Measurements from ENCODE around the gene NOP16. TPM values are rescaled to one million over a fixed set of nuclear protein-coding genes. Genes with fewer than 3 reads are reported as not detected.

Gene NOP16
- total and polyA plus RNA-seq, 2 experiments from 2014 or later, result 22.9 to 64.0 TPM

DNA sequence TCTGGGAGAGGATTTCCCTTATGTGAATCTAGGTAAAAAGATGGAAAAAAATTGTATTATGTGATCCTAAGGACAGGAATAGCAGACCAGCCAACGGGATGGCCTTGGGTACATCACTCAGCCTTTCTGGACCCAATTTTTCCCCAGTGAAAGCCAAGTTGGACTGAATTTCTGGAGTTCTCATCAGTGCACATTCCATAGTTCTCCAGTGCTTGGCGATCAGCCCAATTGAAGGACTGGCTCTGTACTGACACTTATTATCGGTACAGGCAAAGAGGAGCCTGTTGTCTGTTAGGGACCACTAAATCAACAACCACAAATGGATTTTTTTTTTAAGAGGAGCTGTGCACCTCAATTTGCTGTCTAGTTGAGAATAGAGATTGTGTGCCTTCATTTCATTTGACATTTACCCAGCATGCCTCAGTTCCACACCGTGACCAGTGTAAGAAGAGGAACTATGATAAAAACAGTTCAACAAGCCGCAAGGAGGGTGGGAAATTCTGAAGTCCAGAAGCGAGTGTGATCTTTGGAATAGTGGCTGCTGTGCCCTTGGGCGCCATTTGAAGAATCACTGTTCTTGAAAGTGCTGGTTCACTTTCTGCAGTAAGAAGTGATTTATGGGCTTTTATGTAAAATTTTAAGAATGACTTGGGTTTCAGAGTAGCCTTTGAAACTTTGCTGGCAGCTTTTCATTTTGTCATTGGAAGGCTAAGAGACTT is 15.1 kb downstream of the NOP16 start:
- no peak overlapping the region for H3K27ac ChIP-seq
- DNase-seq (ENCODE audit: low spot score), result no peak
- 90% methylated on average over 7 of the region's 7 CpGs for WGBS (ENCODE audit: low lambda C conversion rate, missing lambda C conversion rate)

DNA sequence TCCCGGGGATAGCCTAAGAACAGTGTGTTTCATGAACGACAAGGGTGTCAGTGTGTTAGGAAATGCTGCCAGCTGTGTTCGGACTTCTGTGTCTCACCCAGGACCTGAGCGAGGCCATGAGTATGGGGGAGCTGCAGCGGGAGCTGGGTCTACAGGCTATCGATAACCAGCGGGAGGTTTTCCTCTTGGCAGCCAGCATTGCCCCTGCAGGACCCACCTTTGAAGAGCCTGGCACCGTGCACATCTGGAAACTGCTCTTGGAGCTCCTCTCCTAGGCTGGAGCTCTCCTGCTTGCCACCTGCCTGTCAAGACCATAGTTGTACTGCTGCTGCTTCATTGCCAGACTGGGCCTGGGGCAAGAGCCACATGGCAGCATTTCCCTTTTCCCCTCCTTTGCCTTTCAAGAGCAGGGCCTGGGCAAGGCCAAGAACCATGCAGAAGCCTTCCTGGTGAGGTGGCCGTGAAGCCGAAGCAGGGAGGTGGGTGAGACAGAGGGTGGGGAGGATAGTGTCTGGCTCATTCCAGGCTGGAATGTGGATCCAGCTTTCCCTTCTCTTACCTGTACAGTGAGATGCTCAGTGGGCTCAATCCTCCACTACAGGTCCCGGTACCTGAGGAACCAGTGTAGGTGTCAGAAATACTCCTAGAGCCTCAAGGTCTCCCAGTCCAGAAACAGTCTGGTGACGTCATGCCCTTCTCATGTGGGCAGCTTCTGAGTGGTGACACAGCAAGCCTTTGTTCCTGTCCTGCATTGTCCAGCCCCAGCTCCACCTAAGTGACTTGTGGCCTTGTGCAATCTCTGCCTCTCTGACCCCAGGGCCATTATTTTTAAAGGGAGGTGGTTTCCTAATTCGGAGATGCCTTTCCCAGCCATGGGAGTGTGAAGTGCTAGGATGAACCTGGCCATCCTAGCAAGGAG is 16.5 kb downstream of the NOP16 start:
- Histone ChIP-seq H4K20me1 (ENCODE audit: insufficient read depth, poor library complexity, severe bottlenecking) (no peaks in the 10 kb centered on the region), H3K27me3 (no peaks in the 10 kb centered on the region), H3K36me3 (replicated peaks; ENCODE audit: insufficient read depth, low read depth) (no peaks in the 10 kb centered on the region), H3K4me1 (ENCODE audit: insufficient read depth) (no peaks in the 10 kb centered on the region), H2AFZ (no peak overlapping the region), H3K4me2 (no peak overlapping the region), H3K27ac (no peak overlapping the region), H3K9me3 (ENCODE audit: low read depth) (no peaks in the 10 kb centered on the region), H3K9me2 (replicated peaks; ENCODE audit: insufficient read depth) (no peaks in the 10 kb centered on the region), H3K79me2 (peaks cover 4% of the 10 kb centered on the region), H3K4me3 (no peak overlapping the region)
- 93% methylated on average over 13 of the region's 13 CpGs for WGBS (ENCODE audit: low lambda C conversion rate, missing lambda C conversion rate)
- no peak for DNase-seq (ENCODE audit: low spot score)
- TF ChIP-seq EZH2 (IDR thresholded peaks at IDR 0.05; ENCODE audit: borderline replicate concordance), result no peak
- TF ChIP-seq EZH2phosphoT487 (IDR thresholded peaks at IDR 0.05; ENCODE audit: low read depth, severe bottlenecking, unreplicated experiment), result no peak
- TF ChIP-seq, protein P1, sequence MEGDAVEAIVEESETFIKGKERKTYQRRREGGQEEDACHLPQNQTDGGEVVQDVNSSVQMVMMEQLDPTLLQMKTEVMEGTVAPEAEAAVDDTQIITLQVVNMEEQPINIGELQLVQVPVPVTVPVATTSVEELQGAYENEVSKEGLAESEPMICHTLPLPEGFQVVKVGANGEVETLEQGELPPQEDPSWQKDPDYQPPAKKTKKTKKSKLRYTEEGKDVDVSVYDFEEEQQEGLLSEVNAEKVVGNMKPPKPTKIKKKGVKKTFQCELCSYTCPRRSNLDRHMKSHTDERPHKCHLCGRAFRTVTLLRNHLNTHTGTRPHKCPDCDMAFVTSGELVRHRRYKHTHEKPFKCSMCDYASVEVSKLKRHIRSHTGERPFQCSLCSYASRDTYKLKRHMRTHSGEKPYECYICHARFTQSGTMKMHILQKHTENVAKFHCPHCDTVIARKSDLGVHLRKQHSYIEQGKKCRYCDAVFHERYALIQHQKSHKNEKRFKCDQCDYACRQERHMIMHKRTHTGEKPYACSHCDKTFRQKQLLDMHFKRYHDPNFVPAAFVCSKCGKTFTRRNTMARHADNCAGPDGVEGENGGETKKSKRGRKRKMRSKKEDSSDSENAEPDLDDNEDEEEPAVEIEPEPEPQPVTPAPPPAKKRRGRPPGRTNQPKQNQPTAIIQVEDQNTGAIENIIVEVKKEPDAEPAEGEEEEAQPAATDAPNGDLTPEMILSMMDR (IDR thresholded peaks at IDR 0.05; ENCODE audit: poor library complexity), result no peak

More for the DNA sequence above, 15.1 kb downstream of the NOP16 start:
- no peaks in the 10 kb centered on the region for H3K27me3 ChIP-seq
- no peak overlapping the region for H3K4me3 ChIP-seq
- no peaks in the 10 kb centered on the region for H3K9me3 ChIP-seq (ENCODE audit: low read depth)
- H3K79me2 ChIP-seq, result no peaks in the 10 kb centered on the region
- H3K4me1 ChIP-seq (ENCODE audit: insufficient read depth), result no peaks in the 10 kb centered on the region
- no peaks in the 10 kb centered on the region for H4K20me1 ChIP-seq (ENCODE audit: insufficient read depth, poor library complexity, severe bottlenecking)
- TF ChIP-seq, protein P1 (IDR thresholded peaks at IDR 0.05; ENCODE audit: poor library complexity), result no peak
- no peak for TF ChIP-seq EZH2 (IDR thresholded peaks at IDR 0.05; ENCODE audit: borderline replicate concordance)
- no peak for TF ChIP-seq EZH2phosphoT487 (IDR thresholded peaks at IDR 0.05; ENCODE audit: low read depth, severe bottlenecking, unreplicated experiment)
- H2AFZ ChIP-seq, result no peak overlapping the region
- H3K9me2 ChIP-seq (replicated peaks; ENCODE audit: insufficient read depth), result no peaks in the 10 kb centered on the region
- no peaks in the 10 kb centered on the region for H3K36me3 ChIP-seq (replicated peaks; ENCODE audit: insufficient read depth, low read depth)
- no peak overlapping the region for H3K4me2 ChIP-seq

DNA sequence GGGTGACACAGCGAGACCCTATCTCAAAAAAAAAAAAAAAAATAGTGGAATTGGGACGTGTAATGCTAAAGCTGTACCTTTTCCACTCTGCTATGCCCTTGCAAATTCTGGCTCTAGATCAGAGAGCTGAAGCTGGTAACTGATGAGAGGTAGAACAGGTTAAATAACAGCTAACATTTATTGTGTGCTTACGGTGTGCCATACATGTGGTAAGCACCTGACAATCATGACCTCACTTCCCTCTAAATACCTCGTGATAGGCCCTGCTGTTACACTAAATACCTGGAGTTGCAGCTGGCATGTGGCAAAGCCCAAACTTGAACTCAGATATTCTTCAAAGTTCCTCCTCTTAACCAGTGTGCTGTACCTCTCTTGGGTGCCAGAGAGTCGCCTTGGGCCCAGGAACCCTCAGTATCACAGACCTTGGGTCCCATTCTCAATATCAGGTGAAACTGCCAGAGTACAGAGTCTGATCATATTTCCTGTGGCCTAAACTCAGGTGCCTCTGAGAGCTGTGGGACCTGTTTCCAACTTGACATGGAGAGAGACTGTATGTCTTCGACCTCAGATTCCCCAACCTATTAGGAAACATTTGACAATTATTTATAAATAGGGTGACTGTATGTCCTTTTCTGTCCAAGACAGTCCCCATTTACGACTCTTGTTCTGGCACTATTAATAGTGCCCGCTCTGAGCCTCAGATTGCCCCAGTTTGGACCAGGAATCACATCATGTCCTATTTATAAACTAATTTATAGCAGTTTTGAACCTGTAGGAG is 18.3 kb downstream of the NOP16 start:
- Histone ChIP-seq H3K4me2 (no peak overlapping the region), H3K27ac (no peak overlapping the region), H4K20me1 (ENCODE audit: insufficient read depth, poor library complexity, severe bottlenecking) (no peaks in the 10 kb centered on the region), H3K4me3 (no peak overlapping the region), H3K79me2 (peaks cover 4% of the 10 kb centered on the region), H3K4me1 (ENCODE audit: insufficient read depth) (no peaks in the 10 kb centered on the region), H3K36me3 (replicated peaks; ENCODE audit: insufficient read depth, low read depth) (no peaks in the 10 kb centered on the region), H3K9me2 (replicated peaks; ENCODE audit: insufficient read depth) (no peaks in the 10 kb centered on the region), H3K27me3 (no peaks in the 10 kb centered on the region), H3K9me3 (ENCODE audit: low read depth) (no peaks in the 10 kb centered on the region), H2AFZ (no peak overlapping the region)
- no peak for DNase-seq (ENCODE audit: low spot score)
- TF ChIP-seq, protein P1 (IDR thresholded peaks at IDR 0.05; ENCODE audit: poor library complexity), result no peak
- TF ChIP-seq EZH2 (IDR thresholded peaks at IDR 0.05; ENCODE audit: borderline replicate concordance), result no peak
- no peak for TF ChIP-seq EZH2phosphoT487 (IDR thresholded peaks at IDR 0.05; ENCODE audit: low read depth, severe bottlenecking, unreplicated experiment)
- WGBS (ENCODE audit: low lambda C conversion rate, missing lambda C conversion rate), result 97% methylated on average over 8 of the region's 8 CpGs
